ENCODE results near the gene VPS18.

VPS18 gene

GRCh38 chr15:40925863-40926658, 31.8 kb downstream of the VPS18 start:
- DNase-seq = no peak
- no peak overlapping the region for H3K27ac Mint-ChIP-seq
- peaks cover 26 to 37% of the 10 kb centered on the region in 2 donors for H3K4me1 Mint-ChIP-seq (ENCODE audit: low read depth in 2 of 2)
- H3K36me3 Mint-ChIP-seq (ENCODE audit: insufficient read depth) = peaks cover 2% of the 10 kb centered on the region
- H3K27me3 Mint-ChIP-seq = peaks cover 38 to 66% of the 10 kb centered on the region in 2 donors
- ATAC-seq (replicated peaks) = peak; percentile 42
- no peaks in the 10 kb centered on the region for H3K9me3 Mint-ChIP-seq
- H3K4me3 Mint-ChIP-seq = peak overlapping the region; percentile 75 to 81

- no peak for DNase-seq
- no peak for ATAC-seq (replicated peaks)
- Mint-ChIP-seq H3K4me3 (peak overlapping the region; percentile 75 to 81), H3K27ac (no peak overlapping the region), H3K4me1 (ENCODE audit: low read depth in 2 of 2) (peaks cover 28 to 43% of the 10 kb centered on the region in 2 donors), H3K27me3 (peaks cover 46 to 74% of the 10 kb centered on the region in 2 donors), H3K36me3 (ENCODE audit: insufficient read depth) (peaks cover 2% of the 10 kb centered on the region), H3K9me3 (no peaks in the 10 kb centered on the region)
These were observed 32.6 kb downstream of the VPS18 start for GRCh38 chr15:40926659-40927494.

GRCh38 chr15:40927495-40927872, 33.2 kb downstream of the VPS18 start:
- DNase-seq (no peak), ATAC-seq (replicated peaks) (no peak)
- Mint-ChIP-seq H3K4me3 (peak overlapping the region; percentile 75 to 81), H3K27ac (no peak overlapping the region), H3K27me3 (peaks cover 52 to 80% of the 10 kb centered on the region in 2 donors), H3K9me3 (no peaks in the 10 kb centered on the region), H3K4me1 (ENCODE audit: low read depth in 2 of 2) (peaks cover 28 to 46% of the 10 kb centered on the region in 2 donors), H3K36me3 (ENCODE audit: insufficient read depth) (peaks cover 2% of the 10 kb centered on the region)

- Mint-ChIP-seq H3K36me3 (ENCODE audit: insufficient read depth) (peaks cover 2% of the 10 kb centered on the region), H3K27me3 (peaks cover 54 to 86% of the 10 kb centered on the region in 2 donors), H3K4me1 (ENCODE audit: low read depth in 2 of 2) (peaks cover 28 to 46% of the 10 kb centered on the region in 2 donors), H3K4me3 (peak overlapping the region; percentile 75 to 81), H3K27ac (no peak overlapping the region), H3K9me3 (no peaks in the 10 kb centered on the region)
- no peak for DNase-seq
- ATAC-seq (replicated peaks) = peak; percentile 30
These were observed 33.9 kb downstream of the VPS18 start for GRCh38 chr15:40927873-40928806.

- H3K36me3 Mint-ChIP-seq (ENCODE audit: insufficient read depth) = peaks cover 2% of the 10 kb centered on the region
- H3K27ac Mint-ChIP-seq = peak within 1 kb of the TSS; percentile 25 to 38
- ATAC-seq (replicated peaks) (peak; percentile 45), DNase-seq (no peak)
- no peaks in the 10 kb centered on the region for H3K9me3 Mint-ChIP-seq
- peaks cover 60 to 94% of the 10 kb centered on the region in 2 donors for H3K27me3 Mint-ChIP-seq
- peaks cover 28 to 46% of the 10 kb centered on the region in 2 donors for H3K4me1 Mint-ChIP-seq (ENCODE audit: low read depth in 2 of 2)
- peak within 1 kb of the TSS; percentile 75 to 81 for H3K4me3 Mint-ChIP-seq
These were observed 34.8 kb downstream of the VPS18 start, which contains the start of gene DLL4 for GRCh38 chr15:40928821-40929659. Gene DLL4, plus strand, starts transcription at chr15:40929340. Its CDS starts 329 bp downstream, at chr15:40929669.

GRCh38 chr15:40929660-40930429, 35.6 kb downstream of the VPS18 start:
- H3K36me3 Mint-ChIP-seq (ENCODE audit: insufficient read depth) = peaks cover 2% of the 10 kb centered on the region
- H3K9me3 Mint-ChIP-seq = no peaks in the 10 kb centered on the region
- H3K27me3 Mint-ChIP-seq = peaks cover 60 to 88% of the 10 kb centered on the region in 2 donors
- DNase-seq = no peak
- no peak for ATAC-seq (replicated peaks)
- H3K4me1 Mint-ChIP-seq (ENCODE audit: low read depth in 2 of 2) = peaks cover 28 to 46% of the 10 kb centered on the region in 2 donors
- peak overlapping the region; percentile 25 to 38 for H3K27ac Mint-ChIP-seq
- peak overlapping the region; percentile 75 to 81 for H3K4me3 Mint-ChIP-seq

- H3K27me3 Mint-ChIP-seq = peaks cover 55 to 80% of the 10 kb centered on the region in 2 donors
- H3K4me3 Mint-ChIP-seq = peak overlapping the region; percentile 75 to 81
These were observed 36.4 kb downstream of the VPS18 start for GRCh38 chr15:40930430-40931299.

GRCh38 chr15:40931300-40932142, 37.3 kb downstream of the VPS18 start:
- no peaks in the 10 kb centered on the region for H3K9me3 Mint-ChIP-seq

More at GRCh38 chr15:40930430-40931299, 36.4 kb downstream of the VPS18 start:
- ATAC-seq (replicated peaks) (no peak), DNase-seq (no peak)
- peaks cover 2% of the 10 kb centered on the region for H3K36me3 Mint-ChIP-seq (ENCODE audit: insufficient read depth)
- H3K27ac Mint-ChIP-seq = no peak overlapping the region
- H3K9me3 Mint-ChIP-seq = no peaks in the 10 kb centered on the region
- peaks cover 28 to 44% of the 10 kb centered on the region in 2 donors for H3K4me1 Mint-ChIP-seq (ENCODE audit: low read depth in 2 of 2)

GRCh38 chr15:40932156-40932555, 37.9 kb downstream of the VPS18 start:
- peaks cover 26 to 34% of the 10 kb centered on the region in 2 donors for H3K4me1 Mint-ChIP-seq (ENCODE audit: low read depth in 2 of 2)
- H3K27me3 Mint-ChIP-seq = peaks cover 44 to 65% of the 10 kb centered on the region in 2 donors
- DNase-seq = no peak
- H3K9me3 Mint-ChIP-seq = no peaks in the 10 kb centered on the region
- H3K4me3 Mint-ChIP-seq = peak overlapping the region in 1 of 2 donors; percentile 81
- H3K36me3 Mint-ChIP-seq (ENCODE audit: insufficient read depth) = peaks cover 2% of the 10 kb centered on the region
- no peak overlapping the region for H3K27ac Mint-ChIP-seq
- no peak for ATAC-seq (replicated peaks)

More at GRCh38 chr15:40931300-40932142, 37.3 kb downstream of the VPS18 start:
- ATAC-seq (replicated peaks) (no peak), DNase-seq (no peak)
- Mint-ChIP-seq H3K4me1 (ENCODE audit: low read depth in 2 of 2) (peaks cover 28 to 40% of the 10 kb centered on the region in 2 donors), H3K27me3 (peaks cover 51 to 71% of the 10 kb centered on the region in 2 donors), H3K4me3 (peak overlapping the region; percentile 75 to 81), H3K36me3 (ENCODE audit: insufficient read depth) (peaks cover 2% of the 10 kb centered on the region), H3K27ac (no peak overlapping the region)
